GM19025 (cell line): Measurements from ENCODE around the gene ABCG4.
"Not testable (repeated sequence)": the region's sequence is repeated elsewhere in the genome, so short reads cannot be mapped to it uniquely, and the experiment has no call there.

Experiments
- ATAC-seq: cut with Tn5 transposase; IDR thresholded peaks from one replicate; pipeline ENCODE4 v1.9.1; 2021; ENCODE audit warnings: mild to moderate bottlenecking, low read depth, moderate library complexity; ENCODE audit not compliant: unreplicated experiment

Gene ABCG4

GRCh38 chr11:119115484-119116234 is 33.2 kb upstream of the ABCG4 start:
- ATAC-seq = no peak

GRCh38 chr11:119116235-119116594 is 32.6 kb upstream of the ABCG4 start:
- ATAC-seq = no peak

- no peak for ATAC-seq
Observed at GRCh38 chr11:119116601-119117000, 32.3 kb upstream of the ABCG4 start.

- ATAC-seq = no peak
Observed at GRCh38 chr11:119117004-119117706, 31.7 kb upstream of the ABCG4 start.

GRCh38 chr11:119118227-119118626 is 30.6 kb upstream of the ABCG4 start:
- ATAC-seq = no peak

GRCh38 chr11:119118946-119119345 is 29.9 kb upstream of the ABCG4 start:
- no peak for ATAC-seq

- ATAC-seq = no peak
Observed at GRCh38 chr11:119120639-119121007, 28.2 kb upstream of the ABCG4 start.

GRCh38 chr11:119121008-119121810 is 27.6 kb upstream of the ABCG4 start, which contains the start of gene HINFP:
Gene HINFP (plus strand): TSS chr11:119121580. CDS start chr11:119126945, 5,365 bp downstream.
- ATAC-seq = peak; percentile 96

- ATAC-seq = no peak
Observed at GRCh38 chr11:119121811-119122124, 27.1 kb upstream of the ABCG4 start.

GRCh38 chr11:119125821-119126220 is 23.0 kb upstream of the ABCG4 start:
- no peak for ATAC-seq

- no peak for ATAC-seq
Observed at GRCh38 chr11:119126675-119127268, 22.1 kb upstream of the ABCG4 start.

GRCh38 chr11:119130662-119131061 is 18.2 kb upstream of the ABCG4 start:
- no peak for ATAC-seq

- no peak for ATAC-seq
Observed at GRCh38 chr11:119134389-119134978, 14.4 kb upstream of the ABCG4 start.

GRCh38 chr11:119139276-119139675 is 9.6 kb upstream of the ABCG4 start:
- ATAC-seq = not testable (repeated sequence)

- ATAC-seq = no peak
Observed at GRCh38 chr11:119144825-119145486, 3.9 kb upstream of the ABCG4 start.

- no peak for ATAC-seq
Observed at GRCh38 chr11:119145551-119145950, 3.3 kb upstream of the ABCG4 start.

- no peak for ATAC-seq
Observed at GRCh38 chr11:119147604-119148333, 1.1 kb upstream of the ABCG4 start.

GRCh38 chr11:119148720-119149017 is 183 bp upstream of the ABCG4 start:
- no peak for ATAC-seq

GRCh38 chr11:119149786-119150275 is 979 bp downstream of the ABCG4 start:
- no peak for ATAC-seq
